ENCODE data around the gene DGKH. TPM values are rescaled to one million over a fixed set of nuclear protein-coding genes. Genes with fewer than 3 reads are reported as not detected.

The DGKH gene
- total RNA-seq, 1 donor from 2014 or later: 14.5 TPM

- H3K4me1 Mint-ChIP-seq (ENCODE audit: unreplicated experiment): no peaks in the 10 kb centered on the region
- no peaks in the 10 kb centered on the region for H3K27me3 Mint-ChIP-seq (ENCODE audit: unreplicated experiment)
- no peak overlapping the region for H3K27ac Mint-ChIP-seq (ENCODE audit: unreplicated experiment)
- H3K4me3 Mint-ChIP-seq (ENCODE audit: unreplicated experiment): no peak overlapping the region
- H3K9me3 Mint-ChIP-seq (ENCODE audit: unreplicated experiment): no peaks in the 10 kb centered on the region
- no peaks in the 10 kb centered on the region for H3K36me3 Mint-ChIP-seq (ENCODE audit: unreplicated experiment)
- DNase-seq (ENCODE audit: extremely low spot score, unreplicated experiment): no peak
- no peak for TF ChIP-seq CTCF (IDR thresholded peaks at IDR 0.05)
These were observed 40.6 kb upstream of the DGKH start for GRCh38 chr13:42007844-42008243.

- Mint-ChIP-seq H3K27ac (ENCODE audit: unreplicated experiment) (no peak overlapping the region), H3K9me3 (ENCODE audit: unreplicated experiment) (no peaks in the 10 kb centered on the region), H3K4me1 (ENCODE audit: unreplicated experiment) (no peaks in the 10 kb centered on the region), H3K27me3 (ENCODE audit: unreplicated experiment) (no peaks in the 10 kb centered on the region), H3K36me3 (ENCODE audit: unreplicated experiment) (no peaks in the 10 kb centered on the region), H3K4me3 (ENCODE audit: unreplicated experiment) (no peak overlapping the region)
- no peak for DNase-seq (ENCODE audit: extremely low spot score, unreplicated experiment)
- no peak for TF ChIP-seq CTCF (IDR thresholded peaks at IDR 0.05)
These were observed 39.4 kb upstream of the DGKH start for GRCh38 chr13:42009057-42009456.

GRCh38 chr13:42011601-42012350 is 36.7 kb upstream of the DGKH start:
- Mint-ChIP-seq H3K27ac (ENCODE audit: unreplicated experiment) (no peak overlapping the region), H3K36me3 (ENCODE audit: unreplicated experiment) (no peaks in the 10 kb centered on the region), H3K9me3 (ENCODE audit: unreplicated experiment) (no peaks in the 10 kb centered on the region), H3K4me3 (ENCODE audit: unreplicated experiment) (no peak overlapping the region), H3K27me3 (ENCODE audit: unreplicated experiment) (no peaks in the 10 kb centered on the region), H3K4me1 (ENCODE audit: unreplicated experiment) (no peaks in the 10 kb centered on the region)
- TF ChIP-seq CTCF (IDR thresholded peaks at IDR 0.05): no peak
- DNase-seq (ENCODE audit: extremely low spot score, unreplicated experiment): no peak

GRCh38 chr13:42014119-42014518 is 34.3 kb upstream of the DGKH start:
- TF ChIP-seq CTCF (IDR thresholded peaks at IDR 0.05): no peak
- no peak overlapping the region for H3K4me3 Mint-ChIP-seq (ENCODE audit: unreplicated experiment)

GRCh38 chr13:42017264-42017663 is 31.2 kb upstream of the DGKH start:
- no peaks in the 10 kb centered on the region for H3K36me3 Mint-ChIP-seq (ENCODE audit: unreplicated experiment)
- no peaks in the 10 kb centered on the region for H3K27me3 Mint-ChIP-seq (ENCODE audit: unreplicated experiment)
- DNase-seq (ENCODE audit: extremely low spot score, unreplicated experiment): no peak
- no peak overlapping the region for H3K27ac Mint-ChIP-seq (ENCODE audit: unreplicated experiment)
- no peak overlapping the region for H3K4me3 Mint-ChIP-seq (ENCODE audit: unreplicated experiment)
- no peak for TF ChIP-seq CTCF (IDR thresholded peaks at IDR 0.05)
- H3K9me3 Mint-ChIP-seq (ENCODE audit: unreplicated experiment): no peaks in the 10 kb centered on the region
- no peaks in the 10 kb centered on the region for H3K4me1 Mint-ChIP-seq (ENCODE audit: unreplicated experiment)

More at GRCh38 chr13:42014119-42014518, 34.3 kb upstream of the DGKH start:
- Mint-ChIP-seq H3K27ac (ENCODE audit: unreplicated experiment) (no peak overlapping the region), H3K36me3 (ENCODE audit: unreplicated experiment) (no peaks in the 10 kb centered on the region), H3K27me3 (ENCODE audit: unreplicated experiment) (no peaks in the 10 kb centered on the region), H3K9me3 (ENCODE audit: unreplicated experiment) (no peaks in the 10 kb centered on the region), H3K4me1 (ENCODE audit: unreplicated experiment) (no peaks in the 10 kb centered on the region)
- no peak for DNase-seq (ENCODE audit: extremely low spot score, unreplicated experiment)
